ENCODE data around the gene SLC22A31. TPM values are rescaled to one million over a fixed set of nuclear protein-coding genes. Genes with fewer than 3 reads are reported as not detected.

SLC22A31 gene
- total RNA-seq, 1 experiment from 2014 or later, result 8.4 TPM

GRCh38 chr16:89246903-89247733 lies 46.8 kb upstream of the SLC22A31 start:
- no peak for TF ChIP-seq EZH2phosphoT487 (IDR thresholded peaks at IDR 0.05; ENCODE audit: borderline replicate concordance, low read length)
- TF ChIP-seq CTCF (conservative IDR thresholded peaks at IDR 0.05; ENCODE audit: low read depth, low read length), result 0 out of 2 replicates have a peak, but pooled peaks have one; percentile 20
- no peak for TF ChIP-seq EZH2 (IDR thresholded peaks at IDR 0.05; ENCODE audit: low read length, unreplicated experiment)
- peak overlapping the region; percentile 73 for H3K4me3 ChIP-seq (ENCODE audit: low read length)
- POLR2A ChIA-PET (ENCODE audit: unreplicated experiment), result interaction anchor here (0.5 to 0.7 kb wide), 5 partner anchors 12 to 1380 kb away, joined by 3 to 16 read pairs (median 4); no protein-coding TSS in a partner anchor
- ATAC-seq (peak; percentile 89), DNase-seq (peak; percentile 78)
- no TSS peak for BruUV-seq (replicated peaks)
- H3F3A ChIP-seq (ENCODE audit: low read length, unreplicated experiment), result no peaks in the 10 kb centered on the region
- no peaks in the 10 kb centered on the region for H3K9me3 ChIP-seq (ENCODE audit: low read length)
- 0 out of 2 replicates have a peak, but pooled peaks cover 3% of the 10 kb centered on the region for H3K79me2 ChIP-seq (ENCODE audit: low read length)
- no peaks in the 10 kb centered on the region for H4K20me1 ChIP-seq (ENCODE audit: low read length)
- CTCF ChIA-PET, result interaction anchor here (0.8 to 1.0 kb wide), 3 partner anchors 10 to 57 kb away, joined by 3 to 4 read pairs (median 4); no protein-coding TSS in a partner anchor
- peak overlapping the region; percentile 93 for H3K4me2 ChIP-seq (ENCODE audit: low read length)
- no peaks in the 10 kb centered on the region for H3K27me3 ChIP-seq (ENCODE audit: low read length)
- intact Hi-C loops (cut with micrococcal nuclease), result loop anchor here (1.0 kb wide), 1 partner anchor 23 kb away; no protein-coding TSS in a partner anchor
- H2AFZ ChIP-seq (ENCODE audit: low read length), result peak overlapping the region; percentile 75
- H3K9ac ChIP-seq (ENCODE audit: low read length), result peak overlapping the region; percentile 83
- peak overlapping the region; percentile 64 for H3K27ac ChIP-seq (ENCODE audit: low read length)
- no peaks in the 10 kb centered on the region for H3K36me3 ChIP-seq (ENCODE audit: low read depth, low read length)
- no peaks in the 10 kb centered on the region for H3K4me1 ChIP-seq (ENCODE audit: insufficient read depth, low read length)
- H3K9me2 ChIP-seq (replicated peaks; ENCODE audit: low read length), result no peaks in the 10 kb centered on the region

GRCh38 chr16:89246383-89246902 lies 46.1 kb upstream of the SLC22A31 start:
- no peak for TF ChIP-seq EZH2phosphoT487 (IDR thresholded peaks at IDR 0.05; ENCODE audit: borderline replicate concordance, low read length)
- TF ChIP-seq EZH2 (IDR thresholded peaks at IDR 0.05; ENCODE audit: low read length, unreplicated experiment), result no peak
- no peak for TF ChIP-seq CTCF (conservative IDR thresholded peaks at IDR 0.05; ENCODE audit: low read depth, low read length)
- ChIA-PET POLR2A (ENCODE audit: unreplicated experiment) (no interaction called here), CTCF (no interaction called here)
- Histone ChIP-seq H3K9me3 (ENCODE audit: low read length) (no peaks in the 10 kb centered on the region), H3K4me2 (ENCODE audit: low read length) (peak overlapping the region; percentile 93), H3K9me2 (replicated peaks; ENCODE audit: low read length) (no peaks in the 10 kb centered on the region), H3K4me1 (ENCODE audit: insufficient read depth, low read length) (no peaks in the 10 kb centered on the region), H2AFZ (ENCODE audit: low read length) (peak overlapping the region; percentile 75), H3F3A (ENCODE audit: low read length, unreplicated experiment) (no peaks in the 10 kb centered on the region), H3K9ac (ENCODE audit: low read length) (peak overlapping the region; percentile 83), H3K27me3 (ENCODE audit: low read length) (no peaks in the 10 kb centered on the region), H3K79me2 (ENCODE audit: low read length) (peaks cover 7% of the 10 kb centered on the region), H3K4me3 (ENCODE audit: low read length) (peak overlapping the region; percentile 73), H3K27ac (ENCODE audit: low read length) (peak overlapping the region; percentile 64), H3K36me3 (ENCODE audit: low read depth, low read length) (no peaks in the 10 kb centered on the region), H4K20me1 (ENCODE audit: low read length) (no peaks in the 10 kb centered on the region)
- DNase-seq, result no peak
- BruUV-seq (replicated peaks), result TSS peak; percentile 68
- intact Hi-C loops (cut with micrococcal nuclease), result no loop called here
- no peak for ATAC-seq
